ENCODE results near the gene TFF2.
A peak's percentile ranks its signal among the peaks of the same experiment; 100 is the strongest.

The TFF2 gene

GRCh38 chr21:42343963-42344510 is 6.8 kb downstream of the TFF2 start:
- DNase-seq = no peak

- DNase-seq = no peak
Observed at GRCh38 chr21:42343556-42343955, 7.2 kb downstream of the TFF2 start.

- no peak for DNase-seq
Observed at GRCh38 chr21:42343101-42343500, 7.7 kb downstream of the TFF2 start.

GRCh38 chr21:42341776-42342542 is 8.8 kb downstream of the TFF2 start:
- no peak for DNase-seq

- no peak for DNase-seq
Observed at GRCh38 chr21:42340187-42341050, 10.4 kb downstream of the TFF2 start.

GRCh38 chr21:42338729-42339715 is 11.8 kb downstream of the TFF2 start:
- no peak for DNase-seq

- peak; percentile 81 for DNase-seq
Observed at GRCh38 chr21:42337830-42338728, 12.7 kb downstream of the TFF2 start.

- no peak for DNase-seq
Observed at GRCh38 chr21:42337276-42337675, 13.5 kb downstream of the TFF2 start.

- no peak for DNase-seq
Observed at GRCh38 chr21:42336054-42336453, 14.7 kb downstream of the TFF2 start.

- DNase-seq = no peak
Observed at GRCh38 chr21:42332557-42333317, 18.1 kb downstream of the TFF2 start.

GRCh38 chr21:42331660-42332059 is 19.1 kb downstream of the TFF2 start:
- DNase-seq = no peak

GRCh38 chr21:42330380-42331371 is 20.1 kb downstream of the TFF2 start:
- DNase-seq = no peak

- no peak for DNase-seq
Observed at GRCh38 chr21:42324896-42325295, 25.9 kb downstream of the TFF2 start.

GRCh38 chr21:42321845-42322244 is 28.9 kb downstream of the TFF2 start:
- no peak for DNase-seq

GRCh38 chr21:42321231-42321630 is 29.6 kb downstream of the TFF2 start:
- DNase-seq = no peak

- no peak for DNase-seq
Observed at GRCh38 chr21:42320791-42321190, 30.0 kb downstream of the TFF2 start.

- DNase-seq = no peak
Observed at GRCh38 chr21:42319851-42320572, 30.8 kb downstream of the TFF2 start.

- no peak for DNase-seq
Observed at GRCh38 chr21:42319376-42319775, 31.4 kb downstream of the TFF2 start.

All from CD4-positive, alpha-beta T cell treated with Interleukin-15 for 1 hour (primary cell).